ENCODE results near the gene FASN. TPM values are rescaled to one million over a fixed set of nuclear protein-coding genes. Genes with fewer than 3 reads are reported as not detected.

Gene FASN
- total RNA-seq, 6 experiments from 2014 or later: 108 to 138 (median 112) TPM

GRCh38 chr17:82084373-82085030 is 13.5 kb downstream of the FASN start:
- Mint-ChIP-seq H3K27ac (no peak overlapping the region), H3K4me1 (ENCODE audit: low read depth) (no peaks in the 10 kb centered on the region), H3K27me3 (ENCODE audit: insufficient read depth) (peaks cover 3% of the 10 kb centered on the region; the same call in 1 of the 2 replicates), H3K36me3 (ENCODE audit: low read depth) (peaks cover 4% of the 10 kb centered on the region; the same call in 1 of the 2 replicates), H3K4me3 (no peak overlapping the region), H3K9me3 (no peaks in the 10 kb centered on the region)
- TF ChIP-seq CTCF (IDR thresholded peaks at IDR 0.05): no peak
- no peak for DNase-seq

- no peak overlapping the region for H3K27ac Mint-ChIP-seq
- no peak for TF ChIP-seq CTCF (IDR thresholded peaks at IDR 0.05)
- no peak for DNase-seq
- no peak overlapping the region for H3K4me3 Mint-ChIP-seq
- peaks cover 4% of the 10 kb centered on the region; the same call in 1 of the 2 replicates for H3K36me3 Mint-ChIP-seq (ENCODE audit: low read depth)
- no peaks in the 10 kb centered on the region for H3K9me3 Mint-ChIP-seq
- H3K4me1 Mint-ChIP-seq (ENCODE audit: low read depth): no peaks in the 10 kb centered on the region
- peaks cover 3% of the 10 kb centered on the region; the same call in 1 of the 2 replicates for H3K27me3 Mint-ChIP-seq (ENCODE audit: insufficient read depth)
These were observed 14.3 kb downstream of the FASN start for GRCh38 chr17:82083533-82084359.

- Mint-ChIP-seq H3K27me3 (ENCODE audit: insufficient read depth) (peaks cover 3% of the 10 kb centered on the region), H3K27ac (no peak overlapping the region), H3K9me3 (no peaks in the 10 kb centered on the region), H3K4me1 (ENCODE audit: low read depth) (no peaks in the 10 kb centered on the region), H3K4me3 (no peak overlapping the region), H3K36me3 (ENCODE audit: low read depth) (peaks cover 7% of the 10 kb centered on the region; the same call in 1 of the 2 replicates)
- no peak for DNase-seq
- TF ChIP-seq CTCF (IDR thresholded peaks at IDR 0.05): no peak
These were observed 15.0 kb downstream of the FASN start for GRCh38 chr17:82083009-82083408.

GRCh38 chr17:82082456-82082855 is 15.6 kb downstream of the FASN start:
- no peak for DNase-seq
- no peak overlapping the region for H3K4me3 Mint-ChIP-seq
- H3K27ac Mint-ChIP-seq: no peak overlapping the region
- no peak for TF ChIP-seq CTCF (IDR thresholded peaks at IDR 0.05)
- H3K9me3 Mint-ChIP-seq: no peaks in the 10 kb centered on the region
- H3K27me3 Mint-ChIP-seq (ENCODE audit: insufficient read depth): peaks cover 3% of the 10 kb centered on the region
- peaks cover 8% of the 10 kb centered on the region; the same call in 1 of the 2 replicates for H3K36me3 Mint-ChIP-seq (ENCODE audit: low read depth)
- H3K4me1 Mint-ChIP-seq (ENCODE audit: low read depth): no peaks in the 10 kb centered on the region

- Mint-ChIP-seq H3K27me3 (ENCODE audit: insufficient read depth) (peaks cover 3% of the 10 kb centered on the region), H3K36me3 (ENCODE audit: low read depth) (peaks cover 8% of the 10 kb centered on the region; the same call in 1 of the 2 replicates), H3K4me1 (ENCODE audit: low read depth) (no peaks in the 10 kb centered on the region), H3K4me3 (no peak overlapping the region), H3K27ac (no peak overlapping the region), H3K9me3 (no peaks in the 10 kb centered on the region)
- no peak for DNase-seq
- no peak for TF ChIP-seq CTCF (IDR thresholded peaks at IDR 0.05)
These were observed 16.1 kb downstream of the FASN start for GRCh38 chr17:82081966-82082365.

Measured in HFFc6 (cell line).